K562 (cell line): ENCODE data around the gene HAUS2. TPM values are rescaled to one million over a fixed set of nuclear protein-coding genes. Genes with fewer than 3 reads are reported as not detected.
A peak's percentile ranks its signal among the peaks of the same experiment; 100 is the strongest.

ENCODE experiments used
- ATF1 ChIP-seq, 2 experiments: fragments of 450-650 bp in 1 of 2; IDR thresholded peaks; 2 replicates each; pipeline ENCODE4 v1.6.1; 2016; ENCODE audit warnings: missing compliant biosample characterization in 1 of 2, missing genetic modification characterization in 1 of 2
- BDP1 ChIP-seq: IDR thresholded peaks from 3 replicates; pipeline ENCODE4 v1.6.1; 2011; ENCODE audit not compliant: insufficient read length, insufficient read depth
- CC2D1A ChIP-seq: fragments of 450-650 bp; IDR thresholded peaks from 2 replicates; pipeline ENCODE4 v1.6.1; 2017; ENCODE audit warnings: mild to moderate bottlenecking
- ELF2 ChIP-seq: fragments of 250-450 bp; sonication (Bioruptor Pico); IDR thresholded peaks from 2 replicates; pipeline ENCODE4 v1.5.0; 2021; ENCODE audit warnings: mild to moderate bottlenecking
- ETV6 ChIP-seq, 3 experiments: fragments of 150-350 bp in 1 of 3; sonication (generic) in 1 of 3; formaldehyde crosslinking in 1 of 3; IDR thresholded peaks; 2 replicates each; pipeline versions ENCODE4 v1.6.1 to v1.8.0; 2014 to 2022; ENCODE audit warnings: borderline replicate concordance in 2 of 3, low read depth in 2 of 3, antibody characterized with exemption in 1 of 3, low read length in 1 of 3, mild to moderate bottlenecking in 1 of 3, missing genetic modification reagents in 1 of 3
- FOXA3 ChIP-seq, 2 experiments: fragments of 450-650 bp in 1 of 2; sonication (generic) in 1 of 2; formaldehyde crosslinking; IDR thresholded peaks in 1 of 2; conservative IDR thresholded peaks in 1 of 2; 2 replicates each; pipeline versions ENCODE4 v1.4.0 to v1.8.0; 2020 to 2022; ENCODE audit warnings: mild to moderate bottlenecking in 2 of 2, missing genetic modification reagents in 1 of 2
- FUS ChIP-seq: fragments of 200-400 bp; formaldehyde crosslinking; optimal IDR thresholded peaks from 2 replicates; pipeline ENCODE3; 2017; ENCODE audit warnings: low read depth, low read length
- MCM5 ChIP-seq: fragments of 450-650 bp; IDR thresholded peaks from 2 replicates; pipeline ENCODE4 v1.6.1; 2016; ENCODE audit warnings: low read depth
- MTA1 ChIP-seq: fragments of 450-650 bp; IDR thresholded peaks from 2 replicates; pipeline ENCODE4 v1.6.1; 2017; ENCODE audit warnings: borderline replicate concordance
- NELFE ChIP-seq: IDR thresholded peaks from 2 replicates; pipeline ENCODE4 v1.6.1; 2011; ENCODE audit warnings: mild to moderate bottlenecking; ENCODE audit not compliant: insufficient read depth, insufficient read length
- POU5F1 ChIP-seq: fragments of 150-350 bp; IDR thresholded peaks from 2 replicates; pipeline ENCODE4 v1.6.1; 2014; ENCODE audit warnings: borderline replicate concordance, low read length, low read depth, mild to moderate bottlenecking; ENCODE audit not compliant: partially characterized antibody
- SIX5 ChIP-seq, 2 experiments: IDR thresholded peaks; 2 replicates each; pipeline ENCODE4 v1.6.1; 2011; ENCODE audit warnings: low read length in 2 of 2, borderline replicate concordance in 1 of 2, low read depth in 1 of 2, mild to moderate bottlenecking in 1 of 2, moderate library complexity in 1 of 2; ENCODE audit not compliant: insufficient read depth in 1 of 2
- TCF3 ChIP-seq: sonication (generic); formaldehyde crosslinking; IDR thresholded peaks from 2 replicates; pipeline ENCODE4 v1.4.0; 2020; ENCODE audit warnings: mild to moderate bottlenecking, missing genetic modification reagents
- XRCC5 ChIP-seq: fragments of 200-400 bp; formaldehyde crosslinking; IDR thresholded peaks from 2 replicates; pipeline ENCODE4 v1.6.1; 2017; ENCODE audit warnings: low read depth, mild to moderate bottlenecking, low read length
- ZNF165 ChIP-seq: fragments of 250-450 bp; sonication (Bioruptor Pico); IDR thresholded peaks from 2 replicates; pipeline ENCODE4 v1.4.0; 2020; ENCODE audit warnings: borderline replicate concordance
- ZNF347 ChIP-seq: fragments of 450-650 bp; formaldehyde crosslinking; IDR thresholded peaks from 2 replicates; pipeline ENCODE4 v1.4.0; 2020; ENCODE audit warnings: low read depth, mild to moderate bottlenecking, moderate library complexity
- polyA plus RNA-seq, 8 experiments: library from polyadenylated mRNA; depleted of rRNA in 4 of 8; stranded (reverse) in 5 of 8; unstranded in 3 of 8; fragments of >200 nt; fragmentation: Nextera tagmentation in 2 of 8; fragmentation: Illumina TruSeq in 1 of 8; extraction: Ambion mirVana in 2 of 8; extraction: Trizol in 1 of 8; gene quantifications; 2 replicates each; pipeline versions ENCODE4 v1.2.1 to v1.2.3, GENCODE V29; 2011 to 2014; ENCODE audit warnings: inconsistent platforms in 1 of 8, missing spikeins in 1 of 8
- total RNA-seq, 7 experiments: library from RNA; depleted of rRNA in 6 of 7; stranded (reverse); fragments of >200 nt in 6 of 7; fragmentation: Illumina TruSeq in 2 of 7; extraction: Trizol in 2 of 7; gene quantifications; 2 replicates each; pipeline versions ENCODE4 v1.2.1 to v1.2.3, GENCODE V29; 2011 to 2021; ENCODE audit warnings: low replicate concordance in 1 of 7
- TF ChIP-seq, protein P1 (sequence below): fragments of 450-650 bp; IDR thresholded peaks from 2 replicates; pipeline ENCODE4 v1.6.1; 2016; ENCODE audit warnings: missing biosample characterization, missing genetic modification characterization
- TF ChIP-seq, protein P2 (sequence below), 2 experiments: IDR thresholded peaks in 1 of 2; conservative IDR thresholded peaks in 1 of 2; 2 replicates each; pipeline ENCODE4 v1.6.1; 2016; ENCODE audit warnings: low read depth in 2 of 2, mild to moderate bottlenecking in 1 of 2, missing compliant biosample characterization in 1 of 2, missing genetic modification characterization in 1 of 2, moderate library complexity in 1 of 2
- TF ChIP-seq, protein P3 (sequence below), 2 experiments: fragments of 150-350 bp in 1 of 2; IDR thresholded peaks; 2 replicates each; pipeline ENCODE4 v1.6.1; 2012 to 2016; ENCODE audit warnings: low read depth in 2 of 2, low read length in 2 of 2, mild to moderate bottlenecking in 1 of 2, moderate library complexity in 1 of 2

The HAUS2 gene
- total and polyA plus RNA-seq, 9 of the 15 experiments (the other 6 are each of a cell fraction or from before 2014, with no cell fraction given) = 30.6 to 64.9 (median 54.1) TPM

DNA sequence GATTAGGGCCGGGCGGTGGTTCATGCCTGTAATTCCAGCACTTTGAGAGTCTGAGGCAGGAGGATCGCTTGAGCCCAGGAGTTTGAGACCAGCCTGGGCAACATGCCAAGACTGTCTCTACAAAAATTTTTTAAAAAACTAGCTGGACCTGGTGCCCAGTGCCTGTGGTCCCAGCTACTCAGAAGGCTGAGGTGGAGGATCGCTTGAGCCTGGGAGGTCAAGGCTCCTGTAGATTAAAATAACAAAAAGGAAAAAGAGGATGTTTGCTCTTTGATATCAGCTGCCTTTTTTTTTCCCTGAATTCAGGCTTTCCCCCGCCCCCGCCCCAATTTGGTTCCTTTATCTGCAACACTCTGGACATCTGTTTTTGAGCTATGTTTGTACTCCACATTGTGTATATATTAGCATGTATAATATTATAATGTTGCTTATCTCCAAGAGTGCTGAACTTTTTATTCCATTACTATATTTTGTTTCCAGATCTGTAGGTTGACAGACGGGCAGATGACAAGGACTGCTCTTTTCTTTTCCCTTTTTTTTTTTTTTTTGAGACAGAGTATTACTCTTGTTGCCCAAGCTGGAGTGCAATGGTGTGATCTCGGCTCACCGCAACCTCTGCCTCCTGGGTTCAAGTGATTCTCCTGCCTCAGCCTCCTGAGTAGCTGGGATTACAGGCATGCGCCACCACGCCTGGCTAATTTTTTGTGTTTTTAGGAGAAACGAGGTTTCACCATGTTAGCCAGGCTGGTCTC is 48.6 kb upstream of the HAUS2 start (continued):
- no peak for TF ChIP-seq ELF2
- TF ChIP-seq MTA1 = 0 out of 2 replicates have a peak, but pooled peaks have one; percentile 28
- TF ChIP-seq, protein P1, sequence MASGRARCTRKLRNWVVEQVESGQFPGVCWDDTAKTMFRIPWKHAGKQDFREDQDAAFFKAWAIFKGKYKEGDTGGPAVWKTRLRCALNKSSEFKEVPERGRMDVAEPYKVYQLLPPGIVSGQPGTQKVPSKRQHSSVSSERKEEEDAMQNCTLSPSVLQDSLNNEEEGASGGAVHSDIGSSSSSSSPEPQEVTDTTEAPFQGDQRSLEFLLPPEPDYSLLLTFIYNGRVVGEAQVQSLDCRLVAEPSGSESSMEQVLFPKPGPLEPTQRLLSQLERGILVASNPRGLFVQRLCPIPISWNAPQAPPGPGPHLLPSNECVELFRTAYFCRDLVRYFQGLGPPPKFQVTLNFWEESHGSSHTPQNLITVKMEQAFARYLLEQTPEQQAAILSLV (tag) = no peak
- no peak for TF ChIP-seq MCM5
- 0 out of 4 replicates have a peak, but pooled peaks of 1 of the 2 experiments have one; percentile 15 for TF ChIP-seq FOXA3 (CRISPR knock-in tag; conservative IDR thresholded peaks at IDR 0.05 in 1 of 2, IDR thresholded peaks at IDR 0.05 in 1 of 2)
- TF ChIP-seq ETV6 (IDR thresholded peaks at IDR 0.05; ENCODE audit: borderline replicate concordance in 1 of 2, low read depth in 2 of 2, low read length in 1 of 2) = 0 out of 4 replicates have a peak, but pooled peaks of 1 of the 2 experiments have one; percentile 23
- TF ChIP-seq ETV6 (CRISPR knock-in tag; IDR thresholded peaks at IDR 0.05; ENCODE audit: borderline replicate concordance) = no peak
- no peak for TF ChIP-seq NELFE
- TF ChIP-seq FUS = no peak
- TF ChIP-seq ZNF165 = no peak
- TF ChIP-seq ZNF347 (CRISPR knock-in tag) = no peak
- no peak for TF ChIP-seq XRCC5
- TF ChIP-seq, protein P2, sequence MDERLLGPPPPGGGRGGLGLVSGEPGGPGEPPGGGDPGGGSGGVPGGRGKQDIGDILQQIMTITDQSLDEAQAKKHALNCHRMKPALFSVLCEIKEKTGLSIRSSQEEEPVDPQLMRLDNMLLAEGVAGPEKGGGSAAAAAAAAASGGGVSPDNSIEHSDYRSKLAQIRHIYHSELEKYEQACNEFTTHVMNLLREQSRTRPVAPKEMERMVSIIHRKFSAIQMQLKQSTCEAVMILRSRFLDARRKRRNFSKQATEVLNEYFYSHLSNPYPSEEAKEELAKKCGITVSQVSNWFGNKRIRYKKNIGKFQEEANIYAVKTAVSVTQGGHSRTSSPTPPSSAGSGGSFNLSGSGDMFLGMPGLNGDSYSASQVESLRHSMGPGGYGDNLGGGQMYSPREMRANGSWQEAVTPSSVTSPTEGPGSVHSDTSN (CRISPR knock-in tag; IDR thresholded peaks at IDR 0.05; ENCODE audit: low read depth) = no peak
- TF ChIP-seq, protein P2 (tag; conservative IDR thresholded peaks at IDR 0.05; ENCODE audit: low read depth) = peak; percentile 67; the same call in 1 of the 2 replicates
- peak; percentile 68 for TF ChIP-seq TCF3 (CRISPR knock-in tag)
- no peak for TF ChIP-seq BDP1
- TF ChIP-seq, protein P3, sequence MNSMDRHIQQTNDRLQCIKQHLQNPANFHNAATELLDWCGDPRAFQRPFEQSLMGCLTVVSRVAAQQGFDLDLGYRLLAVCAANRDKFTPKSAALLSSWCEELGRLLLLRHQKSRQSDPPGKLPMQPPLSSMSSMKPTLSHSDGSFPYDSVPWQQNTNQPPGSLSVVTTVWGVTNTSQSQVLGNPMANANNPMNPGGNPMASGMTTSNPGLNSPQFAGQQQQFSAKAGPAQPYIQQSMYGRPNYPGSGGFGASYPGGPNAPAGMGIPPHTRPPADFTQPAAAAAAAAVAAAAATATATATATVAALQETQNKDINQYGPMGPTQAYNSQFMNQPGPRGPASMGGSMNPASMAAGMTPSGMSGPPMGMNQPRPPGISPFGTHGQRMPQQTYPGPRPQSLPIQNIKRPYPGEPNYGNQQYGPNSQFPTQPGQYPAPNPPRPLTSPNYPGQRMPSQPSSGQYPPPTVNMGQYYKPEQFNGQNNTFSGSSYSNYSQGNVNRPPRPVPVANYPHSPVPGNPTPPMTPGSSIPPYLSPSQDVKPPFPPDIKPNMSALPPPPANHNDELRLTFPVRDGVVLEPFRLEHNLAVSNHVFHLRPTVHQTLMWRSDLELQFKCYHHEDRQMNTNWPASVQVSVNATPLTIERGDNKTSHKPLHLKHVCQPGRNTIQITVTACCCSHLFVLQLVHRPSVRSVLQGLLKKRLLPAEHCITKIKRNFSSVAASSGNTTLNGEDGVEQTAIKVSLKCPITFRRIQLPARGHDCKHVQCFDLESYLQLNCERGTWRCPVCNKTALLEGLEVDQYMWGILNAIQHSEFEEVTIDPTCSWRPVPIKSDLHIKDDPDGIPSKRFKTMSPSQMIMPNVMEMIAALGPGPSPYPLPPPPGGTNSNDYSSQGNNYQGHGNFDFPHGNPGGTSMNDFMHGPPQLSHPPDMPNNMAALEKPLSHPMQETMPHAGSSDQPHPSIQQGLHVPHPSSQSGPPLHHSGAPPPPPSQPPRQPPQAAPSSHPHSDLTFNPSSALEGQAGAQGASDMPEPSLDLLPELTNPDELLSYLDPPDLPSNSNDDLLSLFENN (IDR thresholded peaks at IDR 0.05; ENCODE audit: low read depth in 2 of 2, low read length in 2 of 2) = peak in 1 of 2 experiments; percentile 66; a peak in 1 of 4 replicates
- TF ChIP-seq POU5F1 = no peak
- TF ChIP-seq ATF1 (CRISPR knock-in tag; IDR thresholded peaks at IDR 0.05) = no peak
- no peak for TF ChIP-seq ATF1 (tag; IDR thresholded peaks at IDR 0.05)
- TF ChIP-seq SIX5 (IDR thresholded peaks at IDR 0.05; ENCODE audit: borderline replicate concordance in 1 of 2, insufficient read depth in 1 of 2, low read depth in 1 of 2, low read length in 2 of 2) = no peak
- peak; percentile 53 for TF ChIP-seq CC2D1A
